Neural progenitor cell (in vitro differentiated cells): Measurements from ENCODE around the gene EHBP1. TPM values are rescaled to one million over a fixed set of nuclear protein-coding genes. Genes with fewer than 3 reads are reported as not detected.

Source experiments
- DNase-seq: peaks from one replicate; pipeline ENCODE4 v3.0.0-alpha.2; 2016; ENCODE audit warnings: low spot score
- H2AFZ ChIP-seq: fragments of 200-600 bp; sonication (generic); replicated peaks from 2 replicates; pipeline ENCODE4 v1.6.1; 2016; ENCODE audit warnings: antibody characterized with exemption
- H3F3A ChIP-seq: fragments of 200-600 bp; sonication (generic); 2 replicates; pipeline ENCODE4 v1.6.1; 2016; ENCODE audit warnings: antibody characterized with exemption, low read depth
- H3K27ac ChIP-seq: fragments of 200-600 bp; sonication (generic); 2 replicates; pipeline ENCODE4 v1.5.1; 2016; ENCODE audit warnings: mild to moderate bottlenecking
- H3K27me3 ChIP-seq: fragments of 200-600 bp; sonication (generic); 2 replicates; pipeline ENCODE4 v1.6.1; 2016; ENCODE audit warnings: mild to moderate bottlenecking, moderate library complexity
- H3K36me3 ChIP-seq: fragments of 200-600 bp; sonication (generic); 2 replicates; pipeline ENCODE4 v1.5.1; 2016
- H3K4me1 ChIP-seq: fragments of 200-600 bp; sonication (generic); 2 replicates; pipeline ENCODE4 v1.6.1; 2016; ENCODE audit warnings: mixed run types
- H3K4me2 ChIP-seq: fragments of 200-600 bp; sonication (generic); 2 replicates; pipeline ENCODE4 v1.6.1; 2016
- H3K4me3 ChIP-seq: fragments of 200-600 bp; sonication (generic); 2 replicates; pipeline ENCODE4 v1.5.1; 2016
- H3K79me2 ChIP-seq: fragments of 200-600 bp; sonication (generic); 2 replicates; pipeline ENCODE4 v1.6.1; 2016; ENCODE audit warnings: low read depth
- H3K9ac ChIP-seq: fragments of 200-600 bp; sonication (generic); 2 replicates; pipeline ENCODE4 v1.6.1; 2016
- H3K9me3 ChIP-seq: fragments of 200-600 bp; sonication (generic); 2 replicates; pipeline ENCODE4 v1.5.1; 2016; ENCODE audit warnings: low read depth
- H4K20me1 ChIP-seq: fragments of 200-600 bp; sonication (generic); 2 replicates; pipeline ENCODE4 v1.6.1; 2016; ENCODE audit warnings: low read depth
- H3K27ac Mint-ChIP-seq: 3 replicates; pipeline ENCODE4 v1.8.0; 2021; ENCODE audit warnings: mixed read lengths
- H3K27me3 Mint-ChIP-seq: 2 replicates; pipeline ENCODE4 v1.8.0; 2022; ENCODE audit warnings: low read depth, mild to moderate bottlenecking, inconsistent platforms, moderate library complexity, mixed read lengths; ENCODE audit not compliant: insufficient read depth
- H3K36me3 Mint-ChIP-seq: 3 replicates; pipeline ENCODE4 v1.8.0; 2021; ENCODE audit warnings: mixed read lengths
- H3K4me1 Mint-ChIP-seq: 3 replicates; pipeline ENCODE4 v1.8.0; 2021; ENCODE audit warnings: mixed read lengths
- H3K4me3 Mint-ChIP-seq: 3 replicates; pipeline ENCODE4 v1.8.0; 2021; ENCODE audit warnings: mild to moderate bottlenecking, moderate library complexity, mixed read lengths
- H3K9me3 Mint-ChIP-seq: 3 replicates; pipeline ENCODE4 v1.8.0; 2020; ENCODE audit warnings: mixed read lengths
- EZH2 ChIP-seq: fragments of 200-600 bp; sonication (generic); IDR thresholded peaks from 2 replicates; pipeline ENCODE4 v1.6.1; 2017; ENCODE audit warnings: antibody characterized with exemption, mild to moderate bottlenecking, moderate library complexity
- EZH2phosphoT487 ChIP-seq: fragments of 200-600 bp; sonication (generic); IDR thresholded peaks from 2 replicates; pipeline ENCODE4 v1.6.1; 2017; ENCODE audit warnings: antibody characterized with exemption
- total RNA-seq: library from RNA; depleted of rRNA; stranded (reverse); fragments of >200 nt; gene quantifications from 2 replicates; pipeline ENCODE4 v1.2.3, GENCODE V29; 2015; ENCODE audit warnings: low replicate concordance
- TF ChIP-seq, protein P1 (sequence below): fragments of 200-600 bp; sonication (generic); IDR thresholded peaks from 2 replicates; pipeline ENCODE4 v1.5.1; 2017; ENCODE audit warnings: antibody characterized with exemption, mild to moderate bottlenecking

EHBP1 gene
- total RNA-seq, 1 donor from 2014 or later = 65.8 TPM

DNA sequence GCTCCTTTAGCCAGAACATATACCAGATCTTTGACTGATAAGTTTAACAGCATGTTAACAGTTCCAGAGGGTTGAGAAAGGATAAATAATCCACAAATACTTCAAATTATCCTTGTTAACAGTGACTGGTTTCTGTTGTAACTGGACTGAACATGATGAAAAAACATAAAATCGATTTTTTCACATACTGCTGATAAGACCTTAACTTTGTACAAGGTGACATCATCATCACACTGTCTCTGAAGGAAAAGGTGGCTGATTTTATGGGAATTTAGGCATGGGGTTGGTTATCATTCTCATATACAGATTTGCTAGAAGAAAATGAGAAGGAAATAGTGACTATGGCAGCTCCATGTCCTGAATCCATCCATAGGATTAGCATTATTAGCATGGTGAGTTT lies 381.2 kb downstream of the EHBP1 start:
- Histone ChIP-seq H3K27me3 (no peaks in the 10 kb centered on the region), H3K36me3 (no peaks in the 10 kb centered on the region), H3K4me1 (no peaks in the 10 kb centered on the region), H4K20me1 (no peaks in the 10 kb centered on the region), H3K4me2 (no peak overlapping the region), H3K9ac (no peak overlapping the region), H3K27ac (no peak overlapping the region), H2AFZ (no peak overlapping the region), H3K79me2 (no peaks in the 10 kb centered on the region), H3F3A (no peaks in the 10 kb centered on the region), H3K9me3 (no peaks in the 10 kb centered on the region), H3K4me3 (no peak overlapping the region)
- TF ChIP-seq EZH2phosphoT487 = no peak
- TF ChIP-seq, protein P1, sequence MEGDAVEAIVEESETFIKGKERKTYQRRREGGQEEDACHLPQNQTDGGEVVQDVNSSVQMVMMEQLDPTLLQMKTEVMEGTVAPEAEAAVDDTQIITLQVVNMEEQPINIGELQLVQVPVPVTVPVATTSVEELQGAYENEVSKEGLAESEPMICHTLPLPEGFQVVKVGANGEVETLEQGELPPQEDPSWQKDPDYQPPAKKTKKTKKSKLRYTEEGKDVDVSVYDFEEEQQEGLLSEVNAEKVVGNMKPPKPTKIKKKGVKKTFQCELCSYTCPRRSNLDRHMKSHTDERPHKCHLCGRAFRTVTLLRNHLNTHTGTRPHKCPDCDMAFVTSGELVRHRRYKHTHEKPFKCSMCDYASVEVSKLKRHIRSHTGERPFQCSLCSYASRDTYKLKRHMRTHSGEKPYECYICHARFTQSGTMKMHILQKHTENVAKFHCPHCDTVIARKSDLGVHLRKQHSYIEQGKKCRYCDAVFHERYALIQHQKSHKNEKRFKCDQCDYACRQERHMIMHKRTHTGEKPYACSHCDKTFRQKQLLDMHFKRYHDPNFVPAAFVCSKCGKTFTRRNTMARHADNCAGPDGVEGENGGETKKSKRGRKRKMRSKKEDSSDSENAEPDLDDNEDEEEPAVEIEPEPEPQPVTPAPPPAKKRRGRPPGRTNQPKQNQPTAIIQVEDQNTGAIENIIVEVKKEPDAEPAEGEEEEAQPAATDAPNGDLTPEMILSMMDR = no peak
- TF ChIP-seq EZH2 = no peak
- Mint-ChIP-seq H3K27ac (no peak overlapping the region), H3K4me1 (no peaks in the 10 kb centered on the region), H3K4me3 (no peak overlapping the region), H3K9me3 (no peaks in the 10 kb centered on the region), H3K36me3 (no peaks in the 10 kb centered on the region), H3K27me3 (no peaks in the 10 kb centered on the region)
- no peak for DNase-seq

DNA sequence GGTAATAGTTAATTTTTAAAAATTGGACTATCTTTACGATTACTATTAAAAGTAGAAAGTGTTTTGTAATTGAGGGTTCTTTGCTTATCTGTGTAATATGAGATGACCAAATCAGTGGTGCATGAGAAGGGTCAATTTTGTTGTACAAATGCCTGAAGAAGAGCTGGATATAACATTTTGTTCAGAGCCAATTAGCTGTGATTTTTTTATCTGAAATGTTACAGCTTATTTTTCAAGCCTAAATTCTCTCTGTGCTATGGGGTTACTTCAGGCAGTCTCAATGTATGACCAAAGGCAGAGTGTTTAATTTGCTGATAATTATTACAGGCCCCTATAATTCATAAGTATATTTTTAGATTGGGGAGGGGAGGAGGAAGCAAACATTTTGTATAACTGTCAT lies 386.9 kb downstream of the EHBP1 start:
- no peak overlapping the region for H2AFZ ChIP-seq
- H3K4me2 ChIP-seq = no peak overlapping the region
- no peak overlapping the region for H3K27ac Mint-ChIP-seq
- no peaks in the 10 kb centered on the region for H3K9me3 Mint-ChIP-seq
- H3K27ac ChIP-seq = no peak overlapping the region
- no peaks in the 10 kb centered on the region for H3K9me3 ChIP-seq
- DNase-seq = no peak
- H3K4me1 ChIP-seq = peaks cover 16% of the 10 kb centered on the region
- no peak overlapping the region for H3K4me3 Mint-ChIP-seq
- H4K20me1 ChIP-seq = no peaks in the 10 kb centered on the region
- H3K4me1 Mint-ChIP-seq = no peaks in the 10 kb centered on the region
- no peaks in the 10 kb centered on the region for H3K79me2 ChIP-seq
- no peaks in the 10 kb centered on the region for H3K36me3 Mint-ChIP-seq
- no peak for TF ChIP-seq EZH2phosphoT487
- TF ChIP-seq, protein P1 = no peak
- no peak for TF ChIP-seq EZH2
- no peaks in the 10 kb centered on the region for H3K36me3 ChIP-seq
- H3K27me3 ChIP-seq = no peaks in the 10 kb centered on the region
- H3K27me3 Mint-ChIP-seq = no peaks in the 10 kb centered on the region
- H3K4me3 ChIP-seq = no peak overlapping the region
- H3F3A ChIP-seq = no peaks in the 10 kb centered on the region
- no peak overlapping the region for H3K9ac ChIP-seq

DNA sequence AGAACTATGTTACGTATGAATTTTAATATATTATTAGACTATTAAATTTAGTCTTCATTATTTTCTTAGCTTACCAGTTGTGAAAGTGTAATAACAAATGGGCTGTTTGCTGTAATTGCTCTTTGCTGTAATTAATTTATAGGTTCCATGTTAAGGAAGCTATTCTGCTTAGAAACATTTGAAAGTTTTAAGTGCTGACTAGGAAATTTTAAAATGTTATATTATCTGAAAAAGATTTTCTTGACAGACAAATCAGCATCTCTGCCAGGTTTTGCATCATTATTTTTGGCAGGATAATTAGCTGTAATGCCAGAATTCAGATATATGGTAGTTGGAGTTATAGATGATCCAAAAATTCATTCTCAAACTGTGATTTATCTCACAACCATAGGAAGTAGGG lies 387.3 kb downstream of the EHBP1 start:
- Mint-ChIP-seq H3K36me3 (no peaks in the 10 kb centered on the region), H3K4me3 (no peak overlapping the region), H3K27ac (no peak overlapping the region), H3K27me3 (no peaks in the 10 kb centered on the region), H3K4me1 (no peaks in the 10 kb centered on the region), H3K9me3 (no peaks in the 10 kb centered on the region)
- H3K4me3 ChIP-seq = no peak overlapping the region
- H3K4me1 ChIP-seq = peaks cover 16% of the 10 kb centered on the region
- no peaks in the 10 kb centered on the region for H3K79me2 ChIP-seq
- no peaks in the 10 kb centered on the region for H3K36me3 ChIP-seq
- peak overlapping the region; percentile 50 for H3K4me2 ChIP-seq
- H2AFZ ChIP-seq = no peak overlapping the region
- TF ChIP-seq EZH2 = no peak
- TF ChIP-seq EZH2phosphoT487 = no peak
- TF ChIP-seq, protein P1 = no peak
- no peaks in the 10 kb centered on the region for H3F3A ChIP-seq
- H3K27ac ChIP-seq = no peak overlapping the region
- H3K27me3 ChIP-seq = no peaks in the 10 kb centered on the region
- H3K9ac ChIP-seq = no peak overlapping the region
- no peaks in the 10 kb centered on the region for H3K9me3 ChIP-seq
- H4K20me1 ChIP-seq = no peaks in the 10 kb centered on the region
- DNase-seq = no peak
